SK-N-SH (cell line): ENCODE results near the gene ETV6. TPM values are rescaled to one million over a fixed set of nuclear protein-coding genes. Genes with fewer than 3 reads are reported as not detected.

Source experiments
- CTCF ChIA-PET: fragments of 300-600, 350-600 bp; formaldehyde crosslinking; extraction: SDS; loops from one replicate; lab custom pipeline; 2021; lab: Yijun Ruan, JAX
- POLR2A ChIA-PET: fragments of 350-600 bp; sonication (Branson Sonifier 250); formaldehyde crosslinking; extraction: SDS; loops from one replicate; lab custom pipeline; 2020; ENCODE audit warnings: antibody characterized with exemption, inconsistent platforms; lab: Yijun Ruan, JAX
- DNase-seq: peaks from one replicate; pipeline ENCODE4 v3.0.0; 2012
- H2AFZ ChIP-seq: fragments of 200-600 bp; sonication (generic); 2 replicates; pipeline ENCODE4 v1.8.1; 2016; ENCODE audit warnings: antibody characterized with exemption, mild to moderate bottlenecking, low read depth
- H3F3A ChIP-seq: fragments of 200-600 bp; sonication (generic); replicated peaks from 2 replicates; pipeline ENCODE3; 2016; ENCODE audit warnings: antibody characterized with exemption, mild to moderate bottlenecking; ENCODE audit not compliant: insufficient read depth
- H3K27ac ChIP-seq, 2 experiments: fragments of 200-500 bp in 1 of 2; fragments of 200-600 bp in 1 of 2; sonication (Bioruptor generic) in 1 of 2; sonication (generic), shearing (Covaris generic) in 1 of 2; 2 replicates each; pipeline versions ENCODE4 v1.5.1 to v1.6.1; 2014 to 2016; ENCODE audit warnings: low read depth in 2 of 2, inconsistent platforms in 1 of 2, low read length in 1 of 2, mild to moderate bottlenecking in 1 of 2, mixed read lengths in 1 of 2
- H3K27me3 ChIP-seq: fragments of 200-600 bp; sonication (generic), shearing (Covaris generic); 2 replicates; pipeline ENCODE4 v1.6.1; 2016; ENCODE audit warnings: mixed run types; ENCODE audit not compliant: insufficient read depth
- H3K36me3 ChIP-seq, 2 experiments: fragments of 200-500 bp in 1 of 2; fragments of 200-600 bp in 1 of 2; sonication (Bioruptor generic) in 1 of 2; sonication (generic) in 1 of 2; replicated peaks in 1 of 2; 2 replicates each; pipeline versions ENCODE3 to v1.5.1; 2014 to 2016; ENCODE audit warnings: low read length in 1 of 2, mild to moderate bottlenecking in 1 of 2; ENCODE audit not compliant: insufficient read depth in 2 of 2, control insufficient read depth in 1 of 2
- H3K4me1 ChIP-seq, 2 experiments: fragments of 200-500 bp in 1 of 2; fragments of 200-600 bp in 1 of 2; sonication (Bioruptor generic) in 1 of 2; sonication (generic), shearing (Covaris generic) in 1 of 2; 2 replicates each; pipeline versions ENCODE4 v1.5.1 to v1.6.1; 2014 to 2016; ENCODE audit warnings: low read depth in 1 of 2, low read length in 1 of 2, mixed run types in 1 of 2; ENCODE audit not compliant: insufficient read depth in 2 of 2, control insufficient read depth in 1 of 2
- H3K4me2 ChIP-seq: fragments of 200-600 bp; sonication (generic), shearing (Covaris generic); 2 replicates; pipeline ENCODE4 v1.6.1; 2017; ENCODE audit warnings: mixed run types
- H3K4me3 ChIP-seq, 2 experiments: fragments of 200-500 bp in 1 of 2; fragments of 200-600 bp in 1 of 2; sonication (Bioruptor generic) in 1 of 2; sonication (generic), shearing (Covaris generic) in 1 of 2; 2 replicates each; pipeline versions ENCODE4 v1.5.1 to v1.8.1; 2014 to 2016; ENCODE audit warnings: low read depth in 2 of 2, inconsistent platforms in 1 of 2, low read length in 1 of 2, mild to moderate bottlenecking in 1 of 2, mixed read lengths in 1 of 2, moderate library complexity in 1 of 2
- H3K79me2 ChIP-seq: fragments of 200-600 bp; sonication (generic); 2 replicates; pipeline ENCODE4 v1.8.1; 2017; ENCODE audit warnings: mild to moderate bottlenecking; ENCODE audit not compliant: insufficient read depth
- H3K9ac ChIP-seq: fragments of 200-600 bp; sonication (generic); 2 replicates; pipeline ENCODE4 v1.6.1; 2017; ENCODE audit warnings: mixed run types
- H3K9me2 ChIP-seq: fragments of 200-600 bp; sonication (generic); 2 replicates; pipeline ENCODE4 v1.6.1; 2017; ENCODE audit warnings: mixed run types
- H3K9me3 ChIP-seq: fragments of 200-600 bp; sonication (generic); 2 replicates; pipeline ENCODE4 v1.6.1; 2017; ENCODE audit warnings: mixed run types, mild to moderate bottlenecking, moderate library complexity
- H4K20me1 ChIP-seq: fragments of 200-600 bp; sonication (generic); 2 replicates; pipeline ENCODE4 v1.6.1; 2017; ENCODE audit warnings: mild to moderate bottlenecking, mixed run types; ENCODE audit not compliant: insufficient read depth
- CHD2 ChIP-seq: fragments of 150-350 bp; IDR thresholded peaks from 2 replicates; pipeline ENCODE4 v1.6.1; 2018; ENCODE audit warnings: low read length; ENCODE audit not compliant: partially characterized antibody
- FOXJ3 ChIP-seq: sonication (generic); formaldehyde crosslinking; IDR thresholded peaks from 2 replicates; pipeline ENCODE4 v1.5.1; 2020; ENCODE audit warnings: mild to moderate bottlenecking, missing genetic modification reagents
- FOXM1 ChIP-seq: IDR thresholded peaks from 2 replicates; pipeline ENCODE4 v1.4.0; 2012; ENCODE audit warnings: low read depth, mild to moderate bottlenecking
- GATA2 ChIP-seq: sonication (generic); formaldehyde crosslinking; IDR thresholded peaks from 2 replicates; pipeline ENCODE4 v1.5.0; 2020; ENCODE audit warnings: mild to moderate bottlenecking, missing genetic modification reagents
- MAX ChIP-seq: IDR thresholded peaks from 2 replicates; pipeline ENCODE4 v1.4.0; 2012; ENCODE audit warnings: low read depth
- POLR2AphosphoS5 ChIP-seq: IDR thresholded peaks from 2 replicates; pipeline ENCODE4 v1.6.1; 2012; ENCODE audit warnings: low read depth, low read length
- RAD21 ChIP-seq: IDR thresholded peaks from 2 replicates; pipeline ENCODE4 v1.6.1; 2012; ENCODE audit warnings: mild to moderate bottlenecking, low read length
- TCF12 ChIP-seq: IDR thresholded peaks from 2 replicates; pipeline ENCODE4 v1.4.0; 2012
- USF2 ChIP-seq: fragments of 150-350 bp; IDR thresholded peaks from 2 replicates; pipeline ENCODE4 v1.6.1; 2017; ENCODE audit warnings: antibody characterized with exemption, low read length, low read depth, borderline replicate concordance
- WGBS: methylation state at CpG from one replicate; pipeline ENCODE4 v1.1.6; 2017; ENCODE audit warnings: low lambda C conversion rate; 5-methylcytosine and 5-hydroxymethylcytosine counted together
- polyA plus RNA-seq, 3 experiments: library from polyadenylated mRNA; depleted of rRNA; stranded (reverse); fragments of >200 nt; gene quantifications; 2 replicates each; pipeline ENCODE4 v1.2.3, GENCODE V29; 2012
- TF ChIP-seq, protein P1 (sequence below): IDR thresholded peaks from 2 replicates; pipeline ENCODE4 v1.4.0; 2012; ENCODE audit warnings: low read depth, borderline replicate concordance
- TF ChIP-seq, protein P2 (sequence below): IDR thresholded peaks from 2 replicates; pipeline ENCODE4 v1.4.0; 2012; ENCODE audit warnings: low read depth, borderline replicate concordance

ETV6 gene
- polyA plus RNA-seq, 1 of the 3 experiments (the other 2 are of a cell fraction): 4.0 TPM

GRCh38 chr12:11756022-11756421 is 106.5 kb downstream of the ETV6 start:
- H3K4me1 ChIP-seq: peaks cover 0 to 10% of the 10 kb centered on the region in 2 experiments; a peak in 2 of 4 replicates
- TF ChIP-seq USF2 (no peak), CHD2 (no peak), RAD21 (no peak), TCF12 (no peak), MAX (no peak), POLR2AphosphoS5 (no peak)
- TF ChIP-seq, protein P1, sequence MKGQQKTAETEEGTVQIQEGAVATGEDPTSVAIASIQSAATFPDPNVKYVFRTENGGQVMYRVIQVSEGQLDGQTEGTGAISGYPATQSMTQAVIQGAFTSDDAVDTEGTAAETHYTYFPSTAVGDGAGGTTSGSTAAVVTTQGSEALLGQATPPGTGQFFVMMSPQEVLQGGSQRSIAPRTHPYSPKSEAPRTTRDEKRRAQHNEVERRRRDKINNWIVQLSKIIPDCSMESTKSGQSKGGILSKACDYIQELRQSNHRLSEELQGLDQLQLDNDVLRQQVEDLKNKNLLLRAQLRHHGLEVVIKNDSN: no peak

GRCh38 chr12:11756523-11756922 is 107.0 kb downstream of the ETV6 start:
- ChIA-PET POLR2A (no interaction called here), CTCF (interaction anchor here (0.9 kb wide), 1 partner anchor 9 kb away, joined by 3 read pairs; no protein-coding TSS in a partner anchor)
- TF ChIP-seq FOXM1 (no peak), GATA2 (CRISPR knock-in tag) (no peak), FOXJ3 (CRISPR knock-in tag) (no peak)
- TF ChIP-seq, protein P2, sequence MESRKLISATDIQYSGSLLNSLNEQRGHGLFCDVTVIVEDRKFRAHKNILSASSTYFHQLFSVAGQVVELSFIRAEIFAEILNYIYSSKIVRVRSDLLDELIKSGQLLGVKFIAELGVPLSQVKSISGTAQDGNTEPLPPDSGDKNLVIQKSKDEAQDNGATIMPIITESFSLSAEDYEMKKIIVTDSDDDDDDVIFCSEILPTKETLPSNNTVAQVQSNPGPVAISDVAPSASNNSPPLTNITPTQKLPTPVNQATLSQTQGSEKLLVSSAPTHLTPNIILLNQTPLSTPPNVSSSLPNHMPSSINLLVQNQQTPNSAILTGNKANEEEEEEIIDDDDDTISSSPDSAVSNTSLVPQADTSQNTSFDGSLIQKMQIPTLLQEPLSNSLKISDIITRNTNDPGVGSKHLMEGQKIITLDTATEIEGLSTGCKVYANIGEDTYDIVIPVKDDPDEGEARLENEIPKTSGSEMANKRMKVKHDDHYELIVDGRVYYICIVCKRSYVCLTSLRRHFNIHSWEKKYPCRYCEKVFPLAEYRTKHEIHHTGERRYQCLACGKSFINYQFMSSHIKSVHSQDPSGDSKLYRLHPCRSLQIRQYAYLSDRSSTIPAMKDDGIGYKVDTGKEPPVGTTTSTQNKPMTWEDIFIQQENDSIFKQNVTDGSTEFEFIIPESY: no peak
- Histone ChIP-seq H2AFZ (no peak overlapping the region), H3K9me2 (no peaks in the 10 kb centered on the region), H3K9ac (no peak overlapping the region), H3K9me3 (no peaks in the 10 kb centered on the region), H3K4me3 (no peak overlapping the region), H3K36me3 (peaks cover 18 to 25% of the 10 kb centered on the region in 2 experiments), H3K79me2 (peaks cover 26% of the 10 kb centered on the region; the same call in 1 of the 2 replicates), H3K27ac (0 out of 4 replicates have a peak overlapping the region, but pooled peaks of 1 of the 2 experiments have one; percentile 27), H3K27me3 (no peaks in the 10 kb centered on the region), H3F3A (no peaks in the 10 kb centered on the region), H3K4me2 (no peak overlapping the region), H4K20me1 (no peaks in the 10 kb centered on the region), H3K4me1 (peaks cover 0 to 10% of the 10 kb centered on the region in 2 experiments; a peak in 2 of 4 replicates)
- DNase-seq: no peak
- 96% methylated on average over 6 of the region's 6 CpGs for WGBS

More at GRCh38 chr12:11756022-11756421, 106.5 kb downstream of the ETV6 start:
- no peaks in the 10 kb centered on the region for H3K9me3 ChIP-seq
- no peak overlapping the region for H2AFZ ChIP-seq
- 39% methylated on average over 2 of the region's 2 CpGs for WGBS
- DNase-seq: no peak
- no peaks in the 10 kb centered on the region for H4K20me1 ChIP-seq
- H3F3A ChIP-seq: no peaks in the 10 kb centered on the region
- CTCF ChIA-PET: no interaction called here
- H3K4me3 ChIP-seq: no peak overlapping the region
- H3K27ac ChIP-seq: peak overlapping the region in 1 of 2 experiments; percentile 27; a peak in 1 of 4 replicates
- no peaks in the 10 kb centered on the region for H3K9me2 ChIP-seq
- peaks cover 18 to 25% of the 10 kb centered on the region in 2 experiments for H3K36me3 ChIP-seq
- POLR2A ChIA-PET: no interaction called here
- H3K9ac ChIP-seq: no peak overlapping the region
- H3K4me2 ChIP-seq: no peak overlapping the region
- no peaks in the 10 kb centered on the region for H3K27me3 ChIP-seq
- peaks cover 26% of the 10 kb centered on the region for H3K79me2 ChIP-seq
